Measurements from ENCODE around the gene FTSJ3.
"Not testable (repeated sequence)": the region's sequence is repeated elsewhere in the genome, so short reads cannot be mapped to it uniquely, and the experiment has no call there.

Gene FTSJ3

DNA sequence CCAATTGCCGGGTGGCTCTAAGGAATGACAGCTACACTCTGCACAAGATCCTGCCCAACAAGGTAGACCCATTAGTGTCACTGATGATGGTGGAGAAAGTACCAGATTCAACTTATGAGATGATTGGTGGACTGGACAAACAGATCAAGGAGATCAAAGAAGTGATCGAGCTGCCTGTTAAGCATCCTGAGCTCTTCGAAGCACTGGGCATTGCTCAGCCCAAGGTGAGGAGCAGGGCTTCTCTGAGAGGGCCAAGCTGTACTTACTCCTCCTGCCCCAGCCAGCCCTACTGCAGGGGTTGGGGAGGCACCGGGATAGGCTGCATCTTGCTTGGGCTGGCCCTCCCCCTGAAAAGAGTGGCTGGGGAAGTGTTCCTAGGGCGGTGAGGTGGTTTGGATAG, 2.8 kb upstream of the FTSJ3 start:
- DNase-seq (ENCODE audit: low read depth in 2 of 2) = no peak

GRCh38 chr17:63828936-63829335, 1.5 kb upstream of the FTSJ3 start:
- no peak for DNase-seq (ENCODE audit: low read depth in 2 of 2)

DNA sequence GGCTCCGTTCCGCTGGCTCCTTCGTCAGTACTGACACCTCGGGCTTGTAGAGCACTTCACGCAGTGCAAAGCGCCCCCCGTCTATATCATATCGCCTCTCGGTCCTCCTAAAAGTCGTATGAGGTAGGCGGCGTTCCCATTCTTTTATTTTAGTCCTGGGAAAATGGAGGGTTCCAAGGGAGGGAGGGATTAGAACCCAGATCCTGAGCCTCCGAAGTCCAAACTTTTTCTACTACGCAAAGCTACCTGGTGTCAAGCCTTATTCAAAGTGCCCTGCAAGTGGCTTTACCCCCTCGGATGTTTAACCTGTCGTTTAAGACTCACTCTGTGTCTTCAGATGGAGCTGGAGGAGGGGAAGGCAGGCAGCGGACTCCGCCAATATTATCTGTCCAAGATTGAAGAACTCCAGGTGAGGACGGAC, 348 bp upstream of the FTSJ3 start:
- no peak for DNase-seq (ENCODE audit: low read depth in 2 of 2)

- no peak for DNase-seq (ENCODE audit: low read depth in 2 of 2)
These were observed 928 bp downstream of the FTSJ3 start for GRCh38 chr17:63826468-63827001.

- DNase-seq (ENCODE audit: low read depth in 2 of 2) = no peak
These were observed 3.1 kb downstream of the FTSJ3 start for GRCh38 chr17:63824362-63824761.

GRCh38 chr17:63823659-63824331, 3.7 kb downstream of the FTSJ3 start:
- no peak for DNase-seq (ENCODE audit: low read depth in 2 of 2)

- no peak for DNase-seq (ENCODE audit: low read depth in 2 of 2)
These were observed 4.9 kb downstream of the FTSJ3 start for GRCh38 chr17:63822537-63822936.

DNA sequence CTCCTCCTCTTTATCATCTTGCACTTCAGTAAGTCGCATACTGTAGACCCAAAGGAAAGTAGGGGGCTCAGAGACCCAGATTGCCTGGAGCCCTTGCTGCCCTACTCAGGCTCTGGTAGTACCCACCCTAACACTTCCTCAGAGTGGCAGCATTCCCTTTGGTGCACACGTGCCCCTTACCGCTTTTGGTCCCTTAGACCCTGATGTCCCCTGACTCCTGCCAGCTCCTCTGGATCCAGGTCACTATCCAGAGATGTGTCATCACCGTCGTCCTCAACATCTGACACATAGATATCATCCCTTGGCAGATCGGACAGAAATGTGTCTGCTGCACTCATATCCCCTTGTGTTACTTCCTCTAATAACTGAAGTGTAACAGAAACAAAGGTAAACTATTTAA, 5.7 kb downstream of the FTSJ3 start:
- no peak for DNase-seq (ENCODE audit: low read depth in 2 of 2)

DNA sequence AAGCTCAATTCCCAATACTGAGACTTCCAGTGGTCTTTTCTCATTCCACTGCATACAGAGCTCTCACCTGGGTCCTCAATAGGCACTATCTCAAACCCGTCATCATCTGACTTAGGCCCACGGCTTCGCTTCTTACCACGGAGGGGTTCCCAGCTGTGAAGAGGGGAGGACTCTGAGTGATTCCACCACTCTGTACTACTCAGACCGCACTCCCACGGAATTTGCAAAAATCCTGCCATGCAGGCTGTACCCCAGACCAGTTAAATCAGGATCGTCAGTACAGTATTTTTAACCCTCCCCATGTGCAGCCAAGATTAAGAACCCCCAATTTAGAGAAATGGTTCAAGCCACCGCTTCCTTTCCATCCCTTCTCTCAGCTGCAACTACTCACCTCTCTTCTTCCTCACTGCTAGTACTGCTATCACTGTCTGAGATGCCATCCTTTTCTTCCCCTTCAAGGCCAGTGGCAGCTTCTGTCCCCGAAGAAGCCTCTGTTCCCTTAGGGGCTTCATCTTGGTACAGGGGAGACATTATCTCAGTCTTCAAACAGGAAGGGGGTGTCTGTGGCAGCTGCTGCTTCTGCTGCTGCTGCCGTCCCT, 6.4 kb downstream of the FTSJ3 start:
- no peak for DNase-seq (ENCODE audit: low read depth in 2 of 2)

GRCh38 chr17:63819585-63820537, 7.6 kb downstream of the FTSJ3 start:
- DNase-seq (ENCODE audit: low read depth in 2 of 2) = no peak

- no peak for DNase-seq (ENCODE audit: low read depth in 2 of 2)
These were observed 8.3 kb downstream of the FTSJ3 start for GRCh38 chr17:63819131-63819530.

GRCh38 chr17:63817736-63818385, 9.6 kb downstream of the FTSJ3 start:
- DNase-seq (ENCODE audit: low read depth in 2 of 2) = no peak

GRCh38 chr17:63816669-63817068, 10.8 kb downstream of the FTSJ3 start:
- DNase-seq (ENCODE audit: low read depth in 2 of 2) = no peak

GRCh38 chr17:63816123-63816522, 11.3 kb downstream of the FTSJ3 start:
- DNase-seq (ENCODE audit: low read depth in 2 of 2) = no peak

DNA sequence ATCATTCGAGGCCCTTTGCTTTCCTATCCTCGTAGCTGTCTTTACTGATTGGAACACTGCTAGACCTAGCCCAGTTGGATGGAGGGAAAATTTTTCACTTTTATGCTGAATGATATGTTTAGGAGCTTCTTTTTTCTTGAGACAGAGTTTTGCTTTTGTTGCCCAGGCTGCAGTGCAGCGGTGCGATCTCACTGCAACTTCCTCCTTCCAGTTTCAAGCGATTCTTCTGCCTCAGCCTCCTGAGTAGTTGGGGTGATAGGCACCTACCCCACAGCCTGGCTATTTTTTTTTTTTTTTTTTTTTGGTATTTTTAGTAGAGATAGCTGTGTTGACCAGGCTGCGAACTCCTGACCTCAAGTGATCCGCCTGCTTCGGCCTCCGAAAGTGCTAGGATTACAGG, 17.5 kb downstream of the FTSJ3 start:
- no peak for DNase-seq (ENCODE audit: low read depth in 2 of 2)

DNA sequence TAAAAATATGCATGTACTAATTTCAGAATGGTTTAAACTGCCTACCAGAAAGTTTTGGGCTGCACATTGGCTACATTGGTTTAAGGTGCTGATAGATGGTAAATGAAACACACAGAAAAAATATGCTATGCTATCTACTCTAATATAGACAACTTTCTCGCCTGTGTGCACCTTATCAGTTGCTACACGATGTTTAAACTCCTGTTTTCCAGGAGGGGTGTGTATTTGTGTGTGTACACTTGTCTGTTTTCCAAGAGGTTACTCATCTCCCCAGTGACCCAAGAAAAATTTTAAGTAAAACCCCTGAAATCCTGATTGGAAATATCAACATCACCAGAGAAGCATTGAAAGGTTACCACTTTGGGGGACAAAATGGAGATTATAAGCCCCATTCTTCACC, 21.9 kb downstream of the FTSJ3 start:
- no peak for DNase-seq (ENCODE audit: low read depth in 2 of 2)

- DNase-seq (ENCODE audit: low read depth in 2 of 2) = no peak
These were observed 23.1 kb downstream of the FTSJ3 start for GRCh38 chr17:63804328-63804727.

DNA sequence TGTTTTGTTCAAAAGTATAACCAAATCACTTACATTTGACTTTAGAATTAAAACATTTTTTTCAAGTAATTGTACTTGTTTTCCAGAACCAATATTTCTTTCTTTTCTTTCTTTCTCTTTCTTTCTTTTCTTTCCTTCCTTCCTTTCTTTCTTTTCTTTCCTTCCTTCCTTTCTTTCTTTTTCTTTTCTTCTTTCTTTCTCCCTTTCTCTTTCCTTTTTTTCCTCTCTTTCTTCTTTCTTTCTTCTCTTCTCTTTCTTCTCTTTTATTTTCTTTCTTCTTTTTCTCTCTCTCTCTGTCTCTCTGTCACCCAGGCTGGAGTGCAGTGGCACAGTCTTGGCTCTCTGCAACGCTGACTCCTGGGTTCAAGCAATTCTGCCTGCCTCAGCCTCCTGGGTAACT, 26.7 kb downstream of the FTSJ3 start:
- no peak for DNase-seq (ENCODE audit: low read depth in 2 of 2)

DNA sequence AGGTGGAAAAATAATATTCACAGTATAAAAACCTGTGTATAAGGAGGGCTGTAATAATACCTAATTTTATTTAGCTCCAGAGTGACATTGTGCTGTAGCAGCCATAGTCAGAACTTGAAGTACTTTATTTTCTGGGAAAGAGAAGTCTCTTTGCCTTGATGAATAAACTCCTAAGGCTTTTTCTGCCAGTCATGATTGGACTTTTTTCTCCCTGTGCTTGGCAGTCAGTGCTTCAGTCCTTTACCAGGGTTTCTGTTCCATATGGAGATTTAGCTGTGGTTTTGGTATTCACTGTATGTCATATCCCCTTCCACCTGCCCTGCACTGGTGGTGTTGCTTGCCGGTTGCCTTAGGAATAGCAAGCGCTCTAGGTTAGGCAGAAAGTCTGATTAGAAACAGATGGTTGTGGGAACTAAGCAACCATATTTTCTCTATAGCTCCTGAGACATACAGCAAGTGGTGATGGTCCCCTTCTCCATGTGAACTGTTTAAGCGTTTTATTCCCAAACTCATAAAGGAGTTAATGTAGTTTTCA, 28.8 kb downstream of the FTSJ3 start:
- DNase-seq (ENCODE audit: low read depth in 2 of 2) = no peak

DNA sequence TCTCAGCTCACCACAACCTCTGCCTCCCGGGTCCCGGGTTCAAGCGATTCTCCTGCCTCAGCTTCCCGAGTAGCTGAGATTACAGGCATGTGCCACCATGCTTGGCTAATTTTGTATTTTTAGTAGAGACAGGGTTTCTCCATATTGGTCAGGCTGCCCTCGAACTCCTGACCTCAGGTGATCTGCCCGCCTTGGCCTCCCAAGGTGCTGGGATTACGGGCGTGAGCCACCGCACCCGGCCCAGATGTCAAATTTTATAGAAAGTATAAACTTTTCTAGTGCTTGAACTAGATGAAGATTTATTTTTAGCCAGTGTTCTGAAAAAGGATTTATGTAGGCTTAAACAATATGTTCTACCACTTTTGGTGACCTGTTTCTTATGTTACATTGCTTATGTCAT, 31.1 kb downstream of the FTSJ3 start:
- DNase-seq (ENCODE audit: low read depth in 2 of 2) = not testable (repeated sequence)

DNA sequence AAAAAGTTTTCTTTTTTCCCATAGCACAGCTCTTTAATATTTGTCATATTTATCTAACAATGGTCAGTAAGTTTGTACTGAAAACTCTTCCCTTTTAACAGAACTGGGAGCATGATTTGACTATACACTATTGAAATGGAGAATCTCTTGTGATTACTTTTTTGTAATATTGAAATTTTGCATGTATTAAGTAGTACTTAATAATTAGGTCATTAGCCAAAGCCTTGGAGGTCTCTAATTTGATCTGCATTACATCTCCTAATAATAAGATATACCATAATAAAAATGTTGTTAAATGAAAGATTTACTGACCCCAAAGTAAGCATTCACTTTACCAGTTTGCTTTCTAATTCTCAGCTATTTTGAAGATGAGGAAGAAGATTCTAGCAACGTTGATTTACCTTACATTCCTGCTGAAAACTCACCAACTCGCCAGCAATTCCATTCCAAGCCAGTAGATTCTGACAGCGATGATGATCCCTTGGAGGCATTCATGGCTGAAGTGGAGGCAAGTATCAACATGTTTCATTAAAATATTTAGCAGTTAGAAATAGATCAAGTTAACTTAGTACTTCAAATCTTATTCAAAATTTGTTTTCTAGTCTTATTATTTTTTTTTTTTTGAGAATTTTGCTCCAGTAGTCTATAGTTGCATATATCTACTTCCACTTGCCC, 35.3 kb downstream of the FTSJ3 start:
- DNase-seq (ENCODE audit: low read depth in 2 of 2) = no peak
